Loucy (cell line): ENCODE data around the gene PCSK5.

Experiments used
- H2AFZ ChIP-seq: fragments of 200-600 bp; sonication (generic); 2 replicates; pipeline ENCODE4 v1.6.0; 2016; ENCODE audit warnings: antibody characterized with exemption, mild to moderate bottlenecking, low read length, moderate library complexity
- H3F3A ChIP-seq: fragments of 200-600 bp; 2 replicates; pipeline ENCODE4 v1.6.0; 2016; ENCODE audit warnings: antibody characterized with exemption, low read depth, mild to moderate bottlenecking
- H3K27me3 ChIP-seq: fragments of 200-600 bp; sonication (generic); 2 replicates; pipeline ENCODE4 v1.6.1; 2014; ENCODE audit warnings: low read length, mild to moderate bottlenecking; ENCODE audit not compliant: insufficient read depth, poor library complexity, severe bottlenecking
- H3K36me3 ChIP-seq: fragments of 200-600 bp; sonication (generic); 2 replicates; pipeline ENCODE4 v1.6.1; 2016; ENCODE audit warnings: low read length; ENCODE audit not compliant: insufficient read depth
- H3K4me1 ChIP-seq: fragments of 200-600 bp; sonication (generic); 2 replicates; pipeline ENCODE4 v1.5.1; 2014; ENCODE audit warnings: low read length, mild to moderate bottlenecking; ENCODE audit not compliant: insufficient read depth, poor library complexity, severe bottlenecking
- H3K4me2 ChIP-seq: fragments of 200-600 bp; sonication (generic); 2 replicates; pipeline ENCODE4 v1.6.0; 2014; ENCODE audit warnings: antibody characterized with exemption, low read length, low read depth, mild to moderate bottlenecking; ENCODE audit not compliant: poor library complexity, severe bottlenecking
- H3K4me3 ChIP-seq: fragments of 200-600 bp; sonication (generic); 2 replicates; pipeline ENCODE4 v1.5.1; 2014; ENCODE audit warnings: low read length, mild to moderate bottlenecking, mixed read lengths; ENCODE audit not compliant: poor library complexity, severe bottlenecking
- H3K79me2 ChIP-seq: fragments of 200-600 bp; sonication (generic); 2 replicates; pipeline ENCODE4 v1.6.1; 2014; ENCODE audit warnings: low read length; ENCODE audit not compliant: insufficient read depth
- H3K9ac ChIP-seq: fragments of 200-600 bp; sonication (generic); 2 replicates; pipeline ENCODE4 v1.6.0; 2014; ENCODE audit warnings: mild to moderate bottlenecking, low read depth, low read length, moderate library complexity; ENCODE audit not compliant: poor library complexity, severe bottlenecking
- H3K9me2 ChIP-seq: fragments of 200-600 bp; sonication (generic); replicated peaks from 2 replicates; pipeline ENCODE4 v1.6.1; 2016; ENCODE audit warnings: low read depth, low read length, mixed read lengths
- H3K9me3 ChIP-seq: fragments of 200-600 bp; sonication (generic); 2 replicates; pipeline ENCODE4 v1.6.1; 2014; ENCODE audit warnings: mild to moderate bottlenecking, antibody characterized with exemption, low read length, low read depth; ENCODE audit not compliant: insufficient read depth
- H4K20me1 ChIP-seq: fragments of 200-600 bp; sonication (generic); 2 replicates; pipeline ENCODE4 v1.6.0; 2014; ENCODE audit warnings: antibody characterized with exemption, low read length, mild to moderate bottlenecking; ENCODE audit not compliant: insufficient read depth, poor library complexity, severe bottlenecking
- EZH2phosphoT487 ChIP-seq: fragments of 200-600 bp; IDR thresholded peaks from 2 replicates; pipeline ENCODE4 v1.6.1; 2018; ENCODE audit warnings: antibody characterized with exemption, mild to moderate bottlenecking, moderate library complexity, borderline replicate concordance
- TF ChIP-seq, protein P1 (sequence below): fragments of 200-600 bp; sonication (generic); conservative IDR thresholded peaks from 2 replicates; pipeline ENCODE4 v1.5.1; 2014; ENCODE audit warnings: mild to moderate bottlenecking, antibody characterized with exemption, low read length

PCSK5 gene

DNA sequence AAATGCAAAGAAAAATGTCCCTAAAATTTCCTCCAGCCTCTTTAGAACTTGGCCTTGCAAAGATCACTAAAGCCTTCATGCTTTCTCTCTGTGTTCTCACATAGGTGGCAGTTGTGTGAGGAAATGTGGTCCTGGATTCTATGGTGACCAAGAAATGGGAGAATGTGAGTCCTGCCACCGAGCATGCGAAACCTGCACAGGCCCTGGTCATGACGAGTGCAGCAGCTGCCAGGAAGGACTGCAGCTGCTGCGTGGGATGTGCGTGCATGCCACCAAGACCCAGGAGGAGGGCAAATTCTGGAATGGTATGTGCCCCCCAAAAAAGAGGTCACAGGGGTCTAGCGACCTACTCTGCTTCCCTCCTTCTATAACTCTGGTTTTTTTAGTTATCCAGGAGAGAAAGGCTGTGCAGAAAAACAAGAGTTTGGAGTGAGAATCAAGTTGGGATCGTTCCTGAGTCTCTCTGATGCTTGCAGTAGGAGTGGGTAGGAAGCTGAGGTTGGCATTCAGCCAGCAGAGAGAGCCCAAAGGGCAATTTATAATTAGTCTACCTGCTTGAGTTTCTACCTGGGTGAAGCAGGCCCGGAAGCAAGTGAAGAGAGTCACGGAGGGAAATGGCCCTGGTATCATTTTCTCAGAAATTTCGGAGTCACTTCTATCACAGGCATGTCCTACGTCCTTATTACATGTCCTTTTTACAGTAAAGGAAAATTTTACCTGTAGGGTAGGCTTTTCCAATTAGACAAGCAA is 406.3 kb downstream of the PCSK5 start:
- no peak overlapping the region for H3K4me2 ChIP-seq
- no peak overlapping the region for H3K9ac ChIP-seq
- TF ChIP-seq, protein P1, sequence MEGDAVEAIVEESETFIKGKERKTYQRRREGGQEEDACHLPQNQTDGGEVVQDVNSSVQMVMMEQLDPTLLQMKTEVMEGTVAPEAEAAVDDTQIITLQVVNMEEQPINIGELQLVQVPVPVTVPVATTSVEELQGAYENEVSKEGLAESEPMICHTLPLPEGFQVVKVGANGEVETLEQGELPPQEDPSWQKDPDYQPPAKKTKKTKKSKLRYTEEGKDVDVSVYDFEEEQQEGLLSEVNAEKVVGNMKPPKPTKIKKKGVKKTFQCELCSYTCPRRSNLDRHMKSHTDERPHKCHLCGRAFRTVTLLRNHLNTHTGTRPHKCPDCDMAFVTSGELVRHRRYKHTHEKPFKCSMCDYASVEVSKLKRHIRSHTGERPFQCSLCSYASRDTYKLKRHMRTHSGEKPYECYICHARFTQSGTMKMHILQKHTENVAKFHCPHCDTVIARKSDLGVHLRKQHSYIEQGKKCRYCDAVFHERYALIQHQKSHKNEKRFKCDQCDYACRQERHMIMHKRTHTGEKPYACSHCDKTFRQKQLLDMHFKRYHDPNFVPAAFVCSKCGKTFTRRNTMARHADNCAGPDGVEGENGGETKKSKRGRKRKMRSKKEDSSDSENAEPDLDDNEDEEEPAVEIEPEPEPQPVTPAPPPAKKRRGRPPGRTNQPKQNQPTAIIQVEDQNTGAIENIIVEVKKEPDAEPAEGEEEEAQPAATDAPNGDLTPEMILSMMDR, result no peak
- TF ChIP-seq EZH2phosphoT487, result no peak
- H3F3A ChIP-seq, result no peaks in the 10 kb centered on the region
- H3K4me1 ChIP-seq, result peaks cover 7% of the 10 kb centered on the region
- no peaks in the 10 kb centered on the region for H4K20me1 ChIP-seq
- no peaks in the 10 kb centered on the region for H3K36me3 ChIP-seq
- no peaks in the 10 kb centered on the region for H3K9me2 ChIP-seq
- no peaks in the 10 kb centered on the region for H3K79me2 ChIP-seq
- no peak overlapping the region for H3K4me3 ChIP-seq
- H3K27me3 ChIP-seq, result no peaks in the 10 kb centered on the region
- H3K9me3 ChIP-seq, result no peaks in the 10 kb centered on the region
- peak overlapping the region; percentile 67; the same call in 1 of the 2 replicates for H2AFZ ChIP-seq

DNA sequence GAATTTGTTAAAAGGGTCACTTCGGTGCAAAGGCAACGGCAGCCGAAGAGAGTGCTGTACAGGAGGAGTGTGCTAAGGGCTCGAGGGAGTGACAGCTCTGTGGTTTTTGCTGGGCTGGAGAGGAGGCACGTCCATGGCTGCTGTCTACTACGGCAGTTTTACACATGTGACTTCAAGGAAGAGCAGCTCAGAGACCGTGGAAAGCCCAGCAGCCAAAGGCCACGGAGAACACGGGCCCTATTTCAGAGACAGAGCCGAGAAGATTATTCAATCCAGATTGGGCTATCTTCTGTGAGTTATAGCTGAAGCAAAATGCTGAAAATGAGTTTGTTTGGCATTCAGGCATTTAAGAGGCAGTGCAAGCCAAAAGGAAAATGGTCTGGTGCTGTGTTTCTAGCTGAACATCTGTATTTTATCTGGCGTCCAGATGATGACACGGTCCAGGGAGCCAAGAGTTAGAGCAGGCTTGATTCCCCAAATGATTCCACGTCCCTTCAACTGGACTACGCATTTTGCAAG is 407.3 kb downstream of the PCSK5 start:
- Histone ChIP-seq H3K9me2 (no peaks in the 10 kb centered on the region), H3K9me3 (no peaks in the 10 kb centered on the region), H3F3A (no peaks in the 10 kb centered on the region), H3K4me2 (peak overlapping the region; percentile 20), H3K36me3 (no peaks in the 10 kb centered on the region), H3K27me3 (no peaks in the 10 kb centered on the region), H3K79me2 (no peaks in the 10 kb centered on the region), H2AFZ (peak overlapping the region; percentile 67), H3K9ac (no peak overlapping the region), H3K4me3 (peak overlapping the region; percentile 1), H4K20me1 (no peaks in the 10 kb centered on the region), H3K4me1 (peaks cover 7% of the 10 kb centered on the region)
- TF ChIP-seq, protein P1, result no peak
- no peak for TF ChIP-seq EZH2phosphoT487

DNA sequence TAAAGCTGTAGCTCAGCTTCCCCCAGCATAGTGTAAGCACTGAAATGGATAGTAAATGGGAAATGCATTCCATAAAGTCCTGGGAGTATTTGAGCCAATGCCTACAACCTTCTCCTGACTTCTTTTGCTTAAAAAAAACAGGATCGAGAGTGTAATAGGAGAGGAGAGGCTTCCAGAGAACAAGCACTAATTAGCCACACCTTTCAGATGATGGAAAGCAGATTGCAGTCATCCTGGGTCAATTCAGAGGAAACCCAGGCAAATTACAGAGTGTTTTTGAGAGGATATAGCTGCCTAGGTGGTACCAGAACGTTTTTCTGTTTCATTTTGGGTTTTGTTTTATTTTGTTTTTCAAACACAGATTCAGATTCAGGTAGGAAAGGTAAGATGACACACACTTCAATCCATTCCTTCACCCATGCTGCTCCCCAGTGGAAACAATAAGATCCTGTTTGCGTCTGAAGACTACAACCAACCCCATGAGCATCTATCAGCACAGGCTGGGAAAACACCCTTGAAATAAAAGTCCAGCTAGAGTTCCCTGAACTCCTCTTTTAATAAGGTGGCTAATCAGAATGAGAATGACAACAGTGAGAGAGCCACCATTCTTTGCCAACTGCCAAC is 408.2 kb downstream of the PCSK5 start:
- Histone ChIP-seq H3F3A (no peaks in the 10 kb centered on the region), H3K9ac (no peak overlapping the region), H3K9me3 (no peaks in the 10 kb centered on the region), H3K4me2 (no peak overlapping the region), H3K79me2 (no peaks in the 10 kb centered on the region), H3K4me3 (no peak overlapping the region), H3K36me3 (no peaks in the 10 kb centered on the region), H3K4me1 (peaks cover 7% of the 10 kb centered on the region), H3K27me3 (no peaks in the 10 kb centered on the region), H3K9me2 (no peaks in the 10 kb centered on the region), H2AFZ (0 out of 2 replicates have a peak overlapping the region, but pooled peaks have one; percentile 25), H4K20me1 (no peaks in the 10 kb centered on the region)
- no peak for TF ChIP-seq EZH2phosphoT487
- TF ChIP-seq, protein P1, result peak; percentile 56
